ENCODE measurements around the gene HHAT.

Gene HHAT

GRCh38 chr1:210428696-210429095 is 100.0 kb downstream of the HHAT start:
- no peak for TF ChIP-seq Cebpa-rat (IDR thresholded peaks at IDR 0.05)
- Histone ChIP-seq H3K4me2 (no peak overlapping the region), H3K4me3 (no peak overlapping the region), H3K36me3 (no peaks in the 10 kb centered on the region), H3K9me3 (replicated peaks in 1 of 11) (peaks cover 0 to 10% (median 1%) of the 10 kb centered on the region in 11 experiments; a peak in 5 of 22 replicates), H3K27me3 (no peaks in the 10 kb centered on the region), H3K9ac (no peak overlapping the region), H3K27ac (no peak overlapping the region), H4K20me1 (no peaks in the 10 kb centered on the region), H3K4me1 (no peaks in the 10 kb centered on the region)

GRCh38 chr1:210434223-210434622 is 105.5 kb downstream of the HHAT start:
- Histone ChIP-seq H3K27ac (no peak overlapping the region), H4K20me1 (no peaks in the 10 kb centered on the region), H3K4me2 (no peak overlapping the region), H3K36me3 (no peaks in the 10 kb centered on the region), H3K4me1 (no peaks in the 10 kb centered on the region), H3K9me3 (replicated peaks in 1 of 11) (no peaks in the 10 kb centered on the region), H3K4me3 (no peak overlapping the region), H3K9ac (no peak overlapping the region), H3K27me3 (no peaks in the 10 kb centered on the region)
- TF ChIP-seq Cebpa-rat (IDR thresholded peaks at IDR 0.05), result no peak

- no peak for TF ChIP-seq Cebpa-rat (IDR thresholded peaks at IDR 0.05)
- no peak overlapping the region for H3K27ac ChIP-seq
These were observed 108.4 kb downstream of the HHAT start for GRCh38 chr1:210437111-210437510.

GRCh38 chr1:210437781-210438180 is 109.1 kb downstream of the HHAT start:
- H3K4me3 ChIP-seq, result no peak overlapping the region
- no peaks in the 10 kb centered on the region for H3K27me3 ChIP-seq
- peaks cover 0 to 6% (median 5%) of the 10 kb centered on the region in 10 experiments; a peak in 5 of 20 replicates for H3K4me1 ChIP-seq
- no peaks in the 10 kb centered on the region for H4K20me1 ChIP-seq
- no peak overlapping the region for H3K4me2 ChIP-seq
- H3K36me3 ChIP-seq, result no peaks in the 10 kb centered on the region
- no peak overlapping the region for H3K27ac ChIP-seq
- no peaks in the 10 kb centered on the region for H3K9me3 ChIP-seq (replicated peaks in 1 of 11)
- TF ChIP-seq Cebpa-rat (IDR thresholded peaks at IDR 0.05), result no peak
- no peak overlapping the region for H3K9ac ChIP-seq

More at GRCh38 chr1:210437111-210437510, 108.4 kb downstream of the HHAT start:
- H3K4me2 ChIP-seq, result no peak overlapping the region
- H3K36me3 ChIP-seq, result no peaks in the 10 kb centered on the region
- H3K4me1 ChIP-seq, result peaks cover 0 to 6% (median 5%) of the 10 kb centered on the region in 10 experiments; a peak in 5 of 20 replicates
- H3K9ac ChIP-seq, result no peak overlapping the region
- H3K27me3 ChIP-seq, result no peaks in the 10 kb centered on the region
- no peaks in the 10 kb centered on the region for H3K9me3 ChIP-seq (replicated peaks in 1 of 11)
- no peaks in the 10 kb centered on the region for H4K20me1 ChIP-seq
- no peak overlapping the region for H3K4me3 ChIP-seq

GRCh38 chr1:210438928-210439841 is 110.5 kb downstream of the HHAT start:
- Histone ChIP-seq H3K4me2 (no peak overlapping the region), H3K4me1 (peaks cover 0 to 6% (median 5%) of the 10 kb centered on the region in 10 experiments; a peak in 5 of 20 replicates), H3K4me3 (no peak overlapping the region), H3K27ac (no peak overlapping the region), H3K27me3 (no peaks in the 10 kb centered on the region), H3K9ac (no peak overlapping the region), H4K20me1 (no peaks in the 10 kb centered on the region), H3K36me3 (no peaks in the 10 kb centered on the region), H3K9me3 (replicated peaks in 1 of 11) (no peaks in the 10 kb centered on the region)
- TF ChIP-seq Cebpa-rat (IDR thresholded peaks at IDR 0.05), result no peak

GRCh38 chr1:210440081-210440480 is 111.4 kb downstream of the HHAT start:
- no peak overlapping the region for H3K4me3 ChIP-seq
- no peaks in the 10 kb centered on the region for H3K36me3 ChIP-seq
- H3K27me3 ChIP-seq, result no peaks in the 10 kb centered on the region
- peaks cover 0 to 6% (median 5%) of the 10 kb centered on the region in 10 experiments; a peak in 5 of 20 replicates for H3K4me1 ChIP-seq
- H3K9me3 ChIP-seq (replicated peaks in 1 of 11), result no peaks in the 10 kb centered on the region
- no peak overlapping the region for H3K27ac ChIP-seq
- H3K9ac ChIP-seq, result no peak overlapping the region
- no peak overlapping the region for H3K4me2 ChIP-seq
- no peak for TF ChIP-seq Cebpa-rat (IDR thresholded peaks at IDR 0.05)
- H4K20me1 ChIP-seq, result no peaks in the 10 kb centered on the region

- no peak for TF ChIP-seq Cebpa-rat (IDR thresholded peaks at IDR 0.05)
- Histone ChIP-seq H3K4me2 (peak overlapping the region in 2 of 11 experiments; percentile 1 to 9; a peak in 1 of 22 replicates), H3K36me3 (no peaks in the 10 kb centered on the region), H3K27me3 (no peaks in the 10 kb centered on the region), H3K4me3 (no peak overlapping the region), H3K4me1 (peaks cover 0 to 6% (median 5%) of the 10 kb centered on the region in 10 experiments; a peak in 5 of 20 replicates), H3K9me3 (replicated peaks in 1 of 11) (no peaks in the 10 kb centered on the region), H3K27ac (no peak overlapping the region), H3K9ac (no peak overlapping the region), H4K20me1 (no peaks in the 10 kb centered on the region)
These were observed 112.3 kb downstream of the HHAT start for GRCh38 chr1:210441028-210441427.

- H3K36me3 ChIP-seq, result no peaks in the 10 kb centered on the region
- no peaks in the 10 kb centered on the region for H4K20me1 ChIP-seq
- H3K4me3 ChIP-seq, result no peak overlapping the region
- H3K9ac ChIP-seq, result no peak overlapping the region
- H3K4me2 ChIP-seq, result no peak overlapping the region
- H3K9me3 ChIP-seq (replicated peaks in 1 of 11), result no peaks in the 10 kb centered on the region
- peaks cover 0 to 6% (median 5%) of the 10 kb centered on the region in 10 experiments; a peak in 6 of 20 replicates for H3K4me1 ChIP-seq
- H3K27me3 ChIP-seq, result no peaks in the 10 kb centered on the region
- no peak overlapping the region for H3K27ac ChIP-seq
- TF ChIP-seq Cebpa-rat (IDR thresholded peaks at IDR 0.05), result no peak
These were observed 116.8 kb downstream of the HHAT start for GRCh38 chr1:210445485-210445884.

GRCh38 chr1:210445931-210446330 is 117.2 kb downstream of the HHAT start:
- no peaks in the 10 kb centered on the region for H3K9me3 ChIP-seq (replicated peaks in 1 of 11)
- no peak overlapping the region for H3K27ac ChIP-seq
- no peak for TF ChIP-seq Cebpa-rat (IDR thresholded peaks at IDR 0.05)
- H3K4me1 ChIP-seq, result peaks cover 0 to 6% (median 4%) of the 10 kb centered on the region in 10 experiments; a peak in 6 of 20 replicates
- H3K4me2 ChIP-seq, result no peak overlapping the region
- H4K20me1 ChIP-seq, result no peaks in the 10 kb centered on the region
- no peak overlapping the region for H3K4me3 ChIP-seq
- H3K36me3 ChIP-seq, result no peaks in the 10 kb centered on the region
- H3K9ac ChIP-seq, result no peak overlapping the region
- no peaks in the 10 kb centered on the region for H3K27me3 ChIP-seq

Data from BLaER1 treated with 17β-estradiol and CSF1 and Interleukin-3, amounts not matched to agents 10 nM and 100 nM (cell line).